Stimulated activated CD8-positive, alpha-beta memory T cell treated with anti-CD3 and anti-CD28 coated beads, Interleukin-15, amount 100 ng/mL, for 4 hours (primary cell): Measurements from ENCODE around the gene GALNT4.
A peak's percentile ranks its signal among the peaks of the same experiment; 100 is the strongest.

Experiments
- DNase-seq, 2 donors: peaks; one replicate each; pipeline ENCODE4 v3.0.0-alpha.2; 2020; ENCODE audit warnings: low read depth in 2 of 2

GALNT4 gene

GRCh38 chr12:89529738-89530137 lies 5.1 kb upstream of the GALNT4 start:
- DNase-seq: no peak

- no peak for DNase-seq
Measured at GRCh38 chr12:89528434-89528833, 3.8 kb upstream of the GALNT4 start.

- peak; percentile 38 to 54 for DNase-seq
Measured at GRCh38 chr12:89525824-89526770, 1.5 kb upstream of the GALNT4 start, which contains the start of gene POC1B. Gene POC1B (minus strand): TSS chr12:89526047. CDS start chr12:89525895, 152 bp downstream.

- peak; percentile 4 to 13 for DNase-seq
Measured at GRCh38 chr12:89525305-89525823, 768 bp upstream of the GALNT4 start.

GRCh38 chr12:89523843-89524540 lies 604 bp downstream of the GALNT4 start:
- DNase-seq: no peak

GRCh38 chr12:89523393-89523792 lies 1.2 kb downstream of the GALNT4 start:
- DNase-seq: no peak

GRCh38 chr12:89521364-89522223 lies 3.0 kb downstream of the GALNT4 start:
- no peak for DNase-seq

GRCh38 chr12:89517720-89518119 lies 6.9 kb downstream of the GALNT4 start:
- no peak for DNase-seq

- DNase-seq: no peak
Measured at GRCh38 chr12:89516633-89517032, 8.0 kb downstream of the GALNT4 start.

- DNase-seq: no peak
Measured at GRCh38 chr12:89514751-89515150, 9.8 kb downstream of the GALNT4 start.

- DNase-seq: no peak
Measured at GRCh38 chr12:89513544-89513943, 11.1 kb downstream of the GALNT4 start.

- DNase-seq: no peak
Measured at GRCh38 chr12:89507015-89507824, 17.4 kb downstream of the GALNT4 start.

- DNase-seq: no peak
Measured at GRCh38 chr12:89506050-89506449, 18.5 kb downstream of the GALNT4 start.

GRCh38 chr12:89504560-89505346 lies 19.8 kb downstream of the GALNT4 start:
- DNase-seq: no peak

GRCh38 chr12:89501793-89502192 lies 22.8 kb downstream of the GALNT4 start:
- DNase-seq: no peak

- no peak for DNase-seq
Measured at GRCh38 chr12:89499857-89500256, 24.7 kb downstream of the GALNT4 start.

- no peak for DNase-seq
Measured at GRCh38 chr12:89497467-89497866, 27.1 kb downstream of the GALNT4 start.

- DNase-seq: no peak
Measured at GRCh38 chr12:89497005-89497404, 27.6 kb downstream of the GALNT4 start.

- no peak for DNase-seq
Measured at GRCh38 chr12:89494411-89495231, 30.0 kb downstream of the GALNT4 start.
